RWPE1 (cell line): ENCODE results near the gene SLC8A2.

Experiments used
- CTCF ChIA-PET: fragments of 350-600 bp; sonication (Branson Sonifier 250); formaldehyde crosslinking; extraction: SDS; loops from one replicate; lab custom pipeline; 2021; lab: Yijun Ruan, JAX
- POLR2A ChIA-PET: fragments of 400-600 bp; formaldehyde crosslinking; extraction: SDS; loops from one replicate; lab custom pipeline; 2020; ENCODE audit warnings: antibody characterized with exemption; ENCODE audit not compliant: low non-redundant PET; lab: Yijun Ruan, JAX
- DNase-seq: peaks from one replicate; pipeline ENCODE4 v3.0.0; 2012; ENCODE audit warnings: low spot score
- H3K27ac ChIP-seq: fragments of 450-650 bp; 2 replicates; pipeline ENCODE4 v1.5.1; 2017
- TF ChIP-seq, protein P1 (sequence below): fragments of 450-650 bp; conservative IDR thresholded peaks from 2 replicates; pipeline ENCODE4 v1.5.1; 2017; ENCODE audit warnings: low read depth, mild to moderate bottlenecking

The SLC8A2 gene

GRCh38 chr19:47509973-47510372 lies 38.3 kb upstream of the SLC8A2 start:
- TF ChIP-seq, protein P1, sequence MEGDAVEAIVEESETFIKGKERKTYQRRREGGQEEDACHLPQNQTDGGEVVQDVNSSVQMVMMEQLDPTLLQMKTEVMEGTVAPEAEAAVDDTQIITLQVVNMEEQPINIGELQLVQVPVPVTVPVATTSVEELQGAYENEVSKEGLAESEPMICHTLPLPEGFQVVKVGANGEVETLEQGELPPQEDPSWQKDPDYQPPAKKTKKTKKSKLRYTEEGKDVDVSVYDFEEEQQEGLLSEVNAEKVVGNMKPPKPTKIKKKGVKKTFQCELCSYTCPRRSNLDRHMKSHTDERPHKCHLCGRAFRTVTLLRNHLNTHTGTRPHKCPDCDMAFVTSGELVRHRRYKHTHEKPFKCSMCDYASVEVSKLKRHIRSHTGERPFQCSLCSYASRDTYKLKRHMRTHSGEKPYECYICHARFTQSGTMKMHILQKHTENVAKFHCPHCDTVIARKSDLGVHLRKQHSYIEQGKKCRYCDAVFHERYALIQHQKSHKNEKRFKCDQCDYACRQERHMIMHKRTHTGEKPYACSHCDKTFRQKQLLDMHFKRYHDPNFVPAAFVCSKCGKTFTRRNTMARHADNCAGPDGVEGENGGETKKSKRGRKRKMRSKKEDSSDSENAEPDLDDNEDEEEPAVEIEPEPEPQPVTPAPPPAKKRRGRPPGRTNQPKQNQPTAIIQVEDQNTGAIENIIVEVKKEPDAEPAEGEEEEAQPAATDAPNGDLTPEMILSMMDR: no peak
- POLR2A ChIA-PET: interaction anchor here (0.5 kb wide), 1 partner anchor 88 kb away, joined by 3 read pairs; no protein-coding TSS in a partner anchor
- H3K27ac ChIP-seq: peak overlapping the region; percentile 96
- DNase-seq: peak; percentile 54
- CTCF ChIA-PET: interaction anchor here (0.6 to 0.9 kb wide), 2 partner anchors 26 to 153 kb away, joined by 3 to 7 read pairs; partner anchors contain the start of gene KPTN

DNA sequence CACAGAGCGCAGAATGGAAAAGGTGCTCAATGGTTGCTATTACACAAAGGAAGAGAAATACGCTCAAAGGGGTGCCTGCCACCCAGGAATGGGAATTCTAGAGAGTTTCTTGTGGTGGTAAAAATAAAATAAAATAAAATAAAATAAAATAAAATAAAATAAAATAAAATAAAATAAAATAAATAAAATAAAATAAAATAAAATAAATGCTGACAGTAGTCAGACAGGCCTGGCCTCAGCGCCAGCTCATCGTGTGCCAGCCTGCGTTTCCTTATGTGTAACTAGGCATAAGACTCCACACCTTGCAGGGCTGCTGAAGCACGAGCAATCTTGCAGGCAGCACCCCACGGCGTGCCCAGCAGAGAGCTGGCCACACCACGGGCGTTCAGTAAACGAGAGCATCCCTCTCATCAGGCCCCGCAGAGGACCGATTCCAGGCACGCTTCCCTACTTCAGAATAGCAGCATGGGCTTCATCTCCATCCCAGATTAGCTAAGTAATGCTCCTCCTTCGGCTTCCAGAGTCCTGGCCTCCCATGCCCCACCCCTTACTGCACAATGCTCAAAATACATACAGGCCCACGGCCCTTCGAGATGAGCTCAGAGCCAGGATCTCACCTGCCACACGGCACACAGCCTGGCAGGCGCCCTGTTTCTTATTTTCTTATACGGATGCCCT lies 37.6 kb upstream of the SLC8A2 start:
- DNase-seq: no peak
- POLR2A ChIA-PET: interaction anchor here (0.5 kb wide), 1 partner anchor 89 kb away, joined by 3 read pairs; no protein-coding TSS in a partner anchor
- CTCF ChIA-PET: interaction anchor here (0.9 kb wide), 2 partner anchors 26 to 36 kb away, joined by 3 to 7 read pairs; partner anchors contain the start of gene KPTN
- TF ChIP-seq, protein P1: no peak
- peak overlapping the region; percentile 96 for H3K27ac ChIP-seq

- H3K27ac ChIP-seq: peak overlapping the region; percentile 96
- CTCF ChIA-PET: interaction anchor here (0.9 to 1.5 kb wide), 2 partner anchors 37 to 190 kb away, joined by 3 to 5 read pairs; no protein-coding TSS in a partner anchor
- POLR2A ChIA-PET: no interaction called here
- no peak for DNase-seq
- TF ChIP-seq, protein P1: no peak
These were observed 37.0 kb upstream of the SLC8A2 start for GRCh38 chr19:47508721-47509120.

- TF ChIP-seq, protein P1: no peak
- CTCF ChIA-PET: interaction anchor here (0.6 to 1.5 kb wide), 2 partner anchors 11 to 190 kb away, joined by 3 to 5 read pairs; no protein-coding TSS in a partner anchor
- DNase-seq: no peak
- H3K27ac ChIP-seq: peak overlapping the region; percentile 96
- POLR2A ChIA-PET: no interaction called here
These were observed 36.3 kb upstream of the SLC8A2 start for GRCh38 chr19:47507924-47508553.

- H3K27ac ChIP-seq: peak overlapping the region; percentile 96
- TF ChIP-seq, protein P1: no peak
- ChIA-PET CTCF (interaction anchor here (0.6 to 1.5 kb wide), 3 partner anchors 12 to 191 kb away, joined by 3 to 5 read pairs (median 4); no protein-coding TSS in a partner anchor), POLR2A (no interaction called here)
- no peak for DNase-seq
These were observed 35.3 kb upstream of the SLC8A2 start for GRCh38 chr19:47507012-47507411.

DNA sequence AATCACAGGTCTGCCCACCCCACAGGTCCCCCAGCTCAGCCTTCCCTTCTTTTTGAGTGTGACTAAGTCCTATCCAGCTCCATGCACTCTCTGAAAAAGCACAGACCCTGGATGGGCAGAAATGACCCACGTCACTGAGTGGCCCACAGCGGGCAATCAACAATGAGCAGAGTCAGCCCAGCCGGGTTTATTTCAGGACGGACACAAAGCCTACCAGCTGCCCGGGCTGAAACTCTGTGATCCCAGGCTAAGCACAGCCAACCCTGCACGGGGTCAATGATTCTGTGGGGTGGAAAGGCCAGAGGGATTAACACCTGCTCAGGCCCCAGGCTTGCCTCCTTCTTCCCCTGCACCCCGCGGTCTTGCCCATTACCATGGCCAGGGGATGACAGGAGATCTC lies 34.8 kb upstream of the SLC8A2 start:
- TF ChIP-seq, protein P1: no peak
- ChIA-PET CTCF (no interaction called here), POLR2A (no interaction called here)
- DNase-seq: no peak
- peak overlapping the region; percentile 96 for H3K27ac ChIP-seq
